ENCODE measurements around the gene TMEM243. TPM values are rescaled to one million over a fixed set of nuclear protein-coding genes. Genes with fewer than 3 reads are reported as not detected.

The TMEM243 gene
- total and polyA plus RNA-seq, 10 of the 15 experiments (the other 5 are each of a cell fraction or from before 2014, with no cell fraction given) = 47.8 to 170 (median 77.9) TPM

GRCh38 chr7:87225696-87226095 lies 6.2 kb upstream of the TMEM243 start:
- no peaks in the 10 kb centered on the region; the same call in 1 of the 3 replicates for H3K9me3 ChIP-seq (replicated peaks; ENCODE audit: control insufficient read depth, insufficient read depth, low read length)
- no peaks in the 10 kb centered on the region for H4K20me1 ChIP-seq (ENCODE audit: control insufficient read depth, insufficient read depth)
- H3K36me3 ChIP-seq (ENCODE audit: control insufficient read depth in 2 of 2, insufficient read depth in 2 of 2, low read length in 1 of 2) = no peaks in the 10 kb centered on the region
- H3K27ac ChIP-seq (ENCODE audit: control insufficient read depth, insufficient read depth) = no peak overlapping the region
- ATAC-seq (no peak), FAIRE-seq (no peak), DNase-seq (ENCODE audit: low read depth, low spot score) (no peak)
- no TSS peak for BruUV-seq (replicated peaks)
- H3K9ac ChIP-seq (ENCODE audit: control insufficient read depth, insufficient read depth, low read length) = no peak overlapping the region
- CTCF ChIA-PET = interaction anchor here (1.5 to 2.3 kb wide), 3 partner anchors 11 to 77 kb away, joined by 3 to 10 read pairs (median 3); no protein-coding TSS in a partner anchor
- no peak overlapping the region for H3K4me3 ChIP-seq
- intact Hi-C loops (cut with micrococcal nuclease; ENCODE audit: unreplicated experiment) (no loop called here), in situ Hi-C loops (cut with MboI) (no loop called here)
- no peak overlapping the region for H2AFZ ChIP-seq (ENCODE audit: control insufficient read depth, low read depth, low read length)
- RAD21 ChIA-PET (ENCODE audit: unreplicated experiment) = no interaction called here
- H3K79me2 ChIP-seq (ENCODE audit: control insufficient read depth, insufficient read depth, low read length) = peaks cover 3% of the 10 kb centered on the region
- H3K4me2 ChIP-seq (ENCODE audit: control insufficient read depth, insufficient read depth) = no peak overlapping the region
- no peak for TF ChIP-seq PAX5 (IDR thresholded peaks at IDR 0.05; ENCODE audit: borderline replicate concordance, low read depth, low read length)
- POLR2A ChIA-PET = no interaction called here
- SMC1A ChIA-PET (ENCODE audit: uncharacterized antibody, unreplicated experiment) = interaction anchor here (1.0 kb wide), 1 partner anchor 208 kb away, joined by 3 read pairs; no protein-coding TSS in a partner anchor
- no peaks in the 10 kb centered on the region for H3K27me3 ChIP-seq (replicated peaks in 1 of 2; ENCODE audit: control insufficient read depth in 2 of 2, insufficient read depth in 2 of 2, low read length in 1 of 2)
- H3K4me1 ChIP-seq (ENCODE audit: control insufficient read depth, insufficient read depth, low read length) = peaks cover 3% of the 10 kb centered on the region
- 94% methylated on average over 1 of the region's 1 CpG for WGBS (ENCODE audit: insufficient coverage, insufficient replicate concordance, low lambda C conversion rate, missing lambda C conversion rate)

GRCh38 chr7:87223666-87224065 lies 4.1 kb upstream of the TMEM243 start:
- no TSS peak for BruUV-seq (replicated peaks)
- ATAC-seq = no peak
- SMC1A ChIA-PET (ENCODE audit: uncharacterized antibody, unreplicated experiment) = interaction anchor here (0.7 to 8.5 kb wide), 4 partner anchors 11 to 69 kb away, joined by 3 to 112 read pairs (median 8); partner anchors contain the start of gene DMTF1
- no peak for TF ChIP-seq JUND (IDR thresholded peaks at IDR 0.05; ENCODE audit: low read depth, low read length)
- TF ChIP-seq KLF5 (IDR thresholded peaks at IDR 0.05; ENCODE audit: partially characterized antibody) = no peak
- TF ChIP-seq RBBP5 (conservative IDR thresholded peaks at IDR 0.05) = no peak
- no peak for TF ChIP-seq IRF5 (IDR thresholded peaks at IDR 0.05; ENCODE audit: borderline replicate concordance)
- TF ChIP-seq EED (IDR thresholded peaks at IDR 0.05; ENCODE audit: low read depth) = no peak
- TF ChIP-seq NR2C1 (IDR thresholded peaks at IDR 0.05) = no peak
- no peak for TF ChIP-seq MAX (IDR thresholded peaks at IDR 0.05; ENCODE audit: low read depth, low read length)
- TF ChIP-seq ZNF687 (IDR thresholded peaks at IDR 0.05) = no peak

More at GRCh38 chr7:87223666-87224065, 4.1 kb upstream of the TMEM243 start:
- 39% methylated on average over 1 of the region's 1 CpG for WGBS (ENCODE audit: insufficient coverage, insufficient replicate concordance, low lambda C conversion rate, missing lambda C conversion rate)
- H4K20me1 ChIP-seq (ENCODE audit: control insufficient read depth, insufficient read depth) = no peaks in the 10 kb centered on the region
- in situ Hi-C loops (cut with MboI) = no loop called here
- H3K36me3 ChIP-seq (ENCODE audit: control insufficient read depth in 2 of 2, insufficient read depth in 2 of 2, low read length in 1 of 2) = no peaks in the 10 kb centered on the region
- ChIA-PET CTCF (interaction anchor here (1.2 to 2.3 kb wide), 2 partner anchors 13 kb away, joined by 3 to 10 read pairs; no protein-coding TSS in a partner anchor), RAD21 (ENCODE audit: unreplicated experiment) (no interaction called here), POLR2A (interaction anchor here (2.2 kb wide), 1 partner anchor 70 kb away, joined by 5 read pairs; no protein-coding TSS in a partner anchor)
- no peak overlapping the region for H3K4me3 ChIP-seq
- no peaks in the 10 kb centered on the region for H3K9me3 ChIP-seq (replicated peaks; ENCODE audit: control insufficient read depth, insufficient read depth, low read length)
- FAIRE-seq (no peak), DNase-seq (ENCODE audit: low read depth, low spot score) (no peak)
- H2AFZ ChIP-seq (ENCODE audit: control insufficient read depth, low read depth, low read length) = no peak overlapping the region
- H3K79me2 ChIP-seq (ENCODE audit: control insufficient read depth, insufficient read depth, low read length) = peaks cover 23% of the 10 kb centered on the region
- peaks cover 5% of the 10 kb centered on the region for H3K4me1 ChIP-seq (ENCODE audit: control insufficient read depth, insufficient read depth, low read length)
- no peak overlapping the region for H3K9ac ChIP-seq (ENCODE audit: control insufficient read depth, insufficient read depth, low read length)
- no peaks in the 10 kb centered on the region for H3K27me3 ChIP-seq (replicated peaks in 1 of 2; ENCODE audit: control insufficient read depth in 2 of 2, insufficient read depth in 2 of 2, low read length in 1 of 2)
- no peak overlapping the region for H3K27ac ChIP-seq (ENCODE audit: control insufficient read depth, insufficient read depth)
- H3K4me2 ChIP-seq (ENCODE audit: control insufficient read depth, insufficient read depth) = no peak overlapping the region
- intact Hi-C loops (cut with micrococcal nuclease; ENCODE audit: unreplicated experiment) = no loop called here

Data from GM12878 (cell line).